NB4 (cell line): ENCODE measurements around the gene WDR83.

Experiments
- DNase-seq: peaks from one replicate; pipeline ENCODE4 v3.0.0; 2010; ENCODE audit warnings: low read depth
- H3K4me3 ChIP-seq: one replicate; pipeline ENCODE4 v1.5.1; 2011; ENCODE audit warnings: mild to moderate bottlenecking, low read depth, low read length, moderate library complexity
- MYC ChIP-seq: IDR thresholded peaks from 2 replicates; pipeline ENCODE4 v1.6.1; 2011; ENCODE audit warnings: low read depth, low read length
- POLR2A ChIP-seq: IDR thresholded peaks from 2 replicates; pipeline ENCODE4 v1.6.1; 2011; ENCODE audit warnings: mild to moderate bottlenecking; ENCODE audit not compliant: insufficient read length; ENCODE audit errors: extremely low read depth
- TF ChIP-seq, protein P1 (sequence below): IDR thresholded peaks from 2 replicates; pipeline ENCODE4 v1.6.1; 2011; ENCODE audit warnings: low read depth, low read length
- TF ChIP-seq, protein P2 (sequence below): IDR thresholded peaks from one replicate; pipeline ENCODE4 v1.5.1; 2012; ENCODE audit warnings: low read depth, low read length

WDR83 gene

DNA sequence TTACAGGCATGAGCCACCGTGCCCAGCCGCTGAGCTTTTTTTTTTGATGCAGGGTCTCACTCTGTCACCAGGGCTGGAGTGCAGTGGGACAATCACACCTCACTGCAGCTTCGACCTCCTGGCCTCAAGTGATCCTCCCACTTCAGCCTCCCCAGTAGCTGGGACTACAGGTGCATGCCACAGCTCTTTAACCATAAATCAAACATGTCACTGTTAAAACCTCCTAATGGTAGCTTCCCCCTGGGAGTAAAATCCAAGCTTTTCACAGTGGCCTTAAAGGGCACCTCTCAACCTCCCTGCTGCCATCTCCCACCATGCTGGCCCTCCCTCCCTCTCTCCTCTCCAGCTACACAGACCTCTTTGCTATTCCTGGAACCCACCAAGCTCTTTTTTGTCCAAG lies 19.2 kb downstream of the WDR83 start:
- DNase-seq, result no peak
- TF ChIP-seq, protein P1, sequence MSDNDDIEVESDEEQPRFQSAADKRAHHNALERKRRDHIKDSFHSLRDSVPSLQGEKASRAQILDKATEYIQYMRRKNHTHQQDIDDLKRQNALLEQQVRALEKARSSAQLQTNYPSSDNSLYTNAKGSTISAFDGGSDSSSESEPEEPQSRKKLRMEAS, result no peak
- TF ChIP-seq, protein P2, sequence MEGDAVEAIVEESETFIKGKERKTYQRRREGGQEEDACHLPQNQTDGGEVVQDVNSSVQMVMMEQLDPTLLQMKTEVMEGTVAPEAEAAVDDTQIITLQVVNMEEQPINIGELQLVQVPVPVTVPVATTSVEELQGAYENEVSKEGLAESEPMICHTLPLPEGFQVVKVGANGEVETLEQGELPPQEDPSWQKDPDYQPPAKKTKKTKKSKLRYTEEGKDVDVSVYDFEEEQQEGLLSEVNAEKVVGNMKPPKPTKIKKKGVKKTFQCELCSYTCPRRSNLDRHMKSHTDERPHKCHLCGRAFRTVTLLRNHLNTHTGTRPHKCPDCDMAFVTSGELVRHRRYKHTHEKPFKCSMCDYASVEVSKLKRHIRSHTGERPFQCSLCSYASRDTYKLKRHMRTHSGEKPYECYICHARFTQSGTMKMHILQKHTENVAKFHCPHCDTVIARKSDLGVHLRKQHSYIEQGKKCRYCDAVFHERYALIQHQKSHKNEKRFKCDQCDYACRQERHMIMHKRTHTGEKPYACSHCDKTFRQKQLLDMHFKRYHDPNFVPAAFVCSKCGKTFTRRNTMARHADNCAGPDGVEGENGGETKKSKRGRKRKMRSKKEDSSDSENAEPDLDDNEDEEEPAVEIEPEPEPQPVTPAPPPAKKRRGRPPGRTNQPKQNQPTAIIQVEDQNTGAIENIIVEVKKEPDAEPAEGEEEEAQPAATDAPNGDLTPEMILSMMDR, result no peak
- no peak for TF ChIP-seq POLR2A
- no peak for TF ChIP-seq MYC
- H3K4me3 ChIP-seq, result no peak overlapping the region

DNA sequence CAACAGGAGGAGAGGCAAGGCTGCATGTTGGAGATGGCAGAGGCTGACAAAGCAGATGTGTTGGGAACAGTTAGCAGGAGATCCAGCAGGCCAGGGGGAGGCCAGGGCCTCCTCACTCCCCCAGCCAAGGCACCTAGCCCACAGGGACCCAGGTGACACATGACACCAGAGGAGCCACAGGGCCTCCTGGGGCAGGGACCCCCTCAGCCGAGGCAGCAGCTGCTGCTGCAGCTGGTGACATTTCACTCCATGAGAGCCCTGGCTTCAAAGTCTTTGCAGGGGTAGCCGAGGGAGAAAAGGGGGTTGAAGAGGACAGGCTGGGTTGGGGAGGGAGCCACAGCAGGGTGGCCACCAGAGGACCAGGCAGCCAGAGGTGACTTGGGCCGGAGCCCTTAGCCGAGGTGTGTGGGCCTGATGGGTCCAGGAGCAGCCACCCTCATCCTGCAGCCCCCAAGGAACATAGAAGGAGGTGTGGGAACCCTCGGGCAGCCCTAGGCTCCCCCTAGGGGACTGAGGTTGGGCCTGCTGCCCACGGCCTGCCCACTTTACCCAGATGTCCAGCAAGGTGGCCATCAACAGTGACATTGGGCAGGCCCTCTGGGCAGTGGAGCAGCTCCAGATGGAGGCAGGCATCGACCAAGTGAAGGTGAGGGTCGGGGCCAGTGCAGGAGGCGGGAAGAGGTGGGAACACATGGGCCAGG lies 21.0 kb downstream of the WDR83 start, which contains the start of gene GNG14:
Gene GNG14 (plus strand): TSS at position 503 of the 701 bp plus-strand sequence. CDS start 51 bp downstream, at position 554.
- DNase-seq, result no peak
- no peak within 1 kb of the TSS for H3K4me3 ChIP-seq
- TF ChIP-seq POLR2A, result no peak
- no peak for TF ChIP-seq MYC
- TF ChIP-seq, protein P1, result no peak
- TF ChIP-seq, protein P2, result no peak

DNA sequence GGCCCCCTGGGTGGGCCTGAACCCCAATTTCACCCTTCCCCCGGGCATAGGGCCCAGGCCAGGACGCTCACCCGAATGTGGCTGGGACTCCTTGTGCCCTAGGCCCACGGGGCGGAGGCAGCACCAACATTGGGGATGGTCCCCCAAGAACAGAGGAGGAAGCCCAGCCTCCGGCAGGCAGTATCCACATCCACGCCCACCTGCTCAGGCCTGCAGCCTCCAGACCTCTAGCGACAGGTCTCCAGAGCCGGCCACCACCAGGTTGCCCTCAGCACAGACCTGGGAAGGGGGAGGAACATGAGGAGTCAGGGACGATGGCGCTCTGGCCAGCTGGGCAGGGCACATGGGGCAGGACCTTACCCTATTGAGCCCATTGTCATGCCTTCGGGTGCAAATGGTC lies 22.4 kb downstream of the WDR83 start:
- H3K4me3 ChIP-seq, result no peak overlapping the region
- DNase-seq, result no peak
- TF ChIP-seq, protein P1, result no peak
- TF ChIP-seq MYC (no peak), POLR2A (no peak)
- TF ChIP-seq, protein P2, result no peak

DNA sequence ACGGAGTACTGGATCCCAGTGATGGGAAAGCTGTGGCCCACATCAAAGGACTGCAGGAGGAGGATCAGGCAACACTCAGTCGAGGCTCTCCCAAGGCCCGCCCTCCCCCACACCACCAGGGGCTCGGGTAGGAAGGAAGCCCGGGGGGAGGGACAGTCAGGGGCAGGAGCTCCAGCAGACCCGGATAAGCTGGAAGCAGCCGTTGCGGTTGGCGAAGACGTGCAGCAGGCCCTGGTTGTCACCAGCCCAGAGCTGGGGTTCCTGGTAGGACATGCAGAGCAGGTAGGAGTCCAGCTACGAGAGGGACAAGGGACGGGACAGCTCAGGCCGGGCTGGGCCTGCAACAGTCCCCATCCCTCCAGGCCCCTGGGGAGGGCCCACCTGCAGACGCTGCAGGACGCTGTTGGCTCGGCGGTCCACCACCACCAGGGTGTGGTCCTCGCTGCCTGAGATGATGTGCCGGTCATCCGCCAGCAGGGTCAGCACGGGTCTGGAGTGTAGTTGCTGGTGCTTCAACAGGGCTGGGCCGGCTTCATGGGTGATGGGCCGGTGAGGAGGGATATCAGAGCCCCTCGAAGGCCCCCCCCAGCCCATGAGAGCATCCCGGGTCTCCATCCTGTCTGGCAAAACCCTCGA lies 23.1 kb downstream of the WDR83 start:
- H3K4me3 ChIP-seq, result no peak overlapping the region
- no peak for DNase-seq
- TF ChIP-seq, protein P1, result no peak
- TF ChIP-seq POLR2A (no peak), MYC (no peak)
- TF ChIP-seq, protein P2, result no peak

DNA sequence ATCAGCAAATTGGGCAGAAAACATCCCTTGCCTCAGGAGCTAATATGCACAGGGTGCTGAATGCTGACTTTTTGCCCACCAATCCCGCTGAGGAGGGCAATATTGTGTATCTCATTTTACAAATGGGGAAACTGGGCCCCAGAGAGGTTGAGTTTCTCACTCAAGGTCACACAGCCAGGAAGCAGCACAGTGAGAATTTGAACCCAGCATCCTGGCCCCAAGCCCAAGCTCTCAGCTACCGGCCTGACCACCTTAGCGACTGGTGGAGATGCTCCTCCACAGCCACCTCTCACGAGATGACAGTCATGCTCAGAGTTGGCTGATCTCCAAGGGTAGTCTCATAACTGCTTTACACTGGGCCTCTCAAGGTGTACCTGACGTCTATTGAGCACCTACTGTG lies 26.4 kb downstream of the WDR83 start:
- no peak overlapping the region for H3K4me3 ChIP-seq
- TF ChIP-seq, protein P1, result no peak
- TF ChIP-seq MYC (no peak), POLR2A (no peak)
- TF ChIP-seq, protein P2, result no peak
- DNase-seq, result no peak
